Neural progenitor cell (in vitro differentiated cells): ENCODE results near the gene NME9. TPM values are rescaled to one million over a fixed set of nuclear protein-coding genes. Genes with fewer than 3 reads are reported as not detected.
A peak's percentile ranks its signal among the peaks of the same experiment; 100 is the strongest.

Experiments
- DNase-seq: peaks from one replicate; pipeline ENCODE4 v3.0.0-alpha.2; 2016; ENCODE audit warnings: low spot score
- H2AFZ ChIP-seq: fragments of 200-600 bp; sonication (generic); replicated peaks from 2 replicates; pipeline ENCODE4 v1.6.1; 2016; ENCODE audit warnings: antibody characterized with exemption
- H3F3A ChIP-seq: fragments of 200-600 bp; sonication (generic); 2 replicates; pipeline ENCODE4 v1.6.1; 2016; ENCODE audit warnings: antibody characterized with exemption, low read depth
- H3K27ac ChIP-seq: fragments of 200-600 bp; sonication (generic); 2 replicates; pipeline ENCODE4 v1.5.1; 2016; ENCODE audit warnings: mild to moderate bottlenecking
- H3K27me3 ChIP-seq: fragments of 200-600 bp; sonication (generic); 2 replicates; pipeline ENCODE4 v1.6.1; 2016; ENCODE audit warnings: mild to moderate bottlenecking, moderate library complexity
- H3K36me3 ChIP-seq: fragments of 200-600 bp; sonication (generic); 2 replicates; pipeline ENCODE4 v1.5.1; 2016
- H3K4me1 ChIP-seq: fragments of 200-600 bp; sonication (generic); 2 replicates; pipeline ENCODE4 v1.6.1; 2016; ENCODE audit warnings: mixed run types
- H3K4me2 ChIP-seq: fragments of 200-600 bp; sonication (generic); 2 replicates; pipeline ENCODE4 v1.6.1; 2016
- H3K4me3 ChIP-seq: fragments of 200-600 bp; sonication (generic); 2 replicates; pipeline ENCODE4 v1.5.1; 2016
- H3K79me2 ChIP-seq: fragments of 200-600 bp; sonication (generic); 2 replicates; pipeline ENCODE4 v1.6.1; 2016; ENCODE audit warnings: low read depth
- H3K9ac ChIP-seq: fragments of 200-600 bp; sonication (generic); 2 replicates; pipeline ENCODE4 v1.6.1; 2016
- H3K9me3 ChIP-seq: fragments of 200-600 bp; sonication (generic); 2 replicates; pipeline ENCODE4 v1.5.1; 2016; ENCODE audit warnings: low read depth
- H4K20me1 ChIP-seq: fragments of 200-600 bp; sonication (generic); 2 replicates; pipeline ENCODE4 v1.6.1; 2016; ENCODE audit warnings: low read depth
- H3K27ac Mint-ChIP-seq: 3 replicates; pipeline ENCODE4 v1.8.0; 2021; ENCODE audit warnings: mixed read lengths
- H3K27me3 Mint-ChIP-seq: 2 replicates; pipeline ENCODE4 v1.8.0; 2022; ENCODE audit warnings: low read depth, mild to moderate bottlenecking, inconsistent platforms, moderate library complexity, mixed read lengths; ENCODE audit not compliant: insufficient read depth
- H3K36me3 Mint-ChIP-seq: 3 replicates; pipeline ENCODE4 v1.8.0; 2021; ENCODE audit warnings: mixed read lengths
- H3K4me1 Mint-ChIP-seq: 3 replicates; pipeline ENCODE4 v1.8.0; 2021; ENCODE audit warnings: mixed read lengths
- H3K4me3 Mint-ChIP-seq: 3 replicates; pipeline ENCODE4 v1.8.0; 2021; ENCODE audit warnings: mild to moderate bottlenecking, moderate library complexity, mixed read lengths
- H3K9me3 Mint-ChIP-seq: 3 replicates; pipeline ENCODE4 v1.8.0; 2020; ENCODE audit warnings: mixed read lengths
- CTCF ChIP-seq: fragments of 200-600 bp; sonication (generic); IDR thresholded peaks from 2 replicates; pipeline ENCODE4 v1.5.1; 2017; ENCODE audit warnings: antibody characterized with exemption, mild to moderate bottlenecking
- EZH2 ChIP-seq: fragments of 200-600 bp; sonication (generic); IDR thresholded peaks from 2 replicates; pipeline ENCODE4 v1.6.1; 2017; ENCODE audit warnings: antibody characterized with exemption, mild to moderate bottlenecking, moderate library complexity
- EZH2phosphoT487 ChIP-seq: fragments of 200-600 bp; sonication (generic); IDR thresholded peaks from 2 replicates; pipeline ENCODE4 v1.6.1; 2017; ENCODE audit warnings: antibody characterized with exemption
- total RNA-seq: library from RNA; depleted of rRNA; stranded (reverse); fragments of >200 nt; gene quantifications from 2 replicates; pipeline ENCODE4 v1.2.3, GENCODE V29; 2015; ENCODE audit warnings: low replicate concordance

NME9 gene
- total RNA-seq, 1 donor from 2014 or later, result 1.1 TPM

- Mint-ChIP-seq H3K27me3 (peaks cover 3% of the 10 kb centered on the region), H3K9me3 (no peaks in the 10 kb centered on the region), H3K4me3 (no peak overlapping the region), H3K36me3 (peaks cover 14% of the 10 kb centered on the region), H3K27ac (no peak overlapping the region), H3K4me1 (no peaks in the 10 kb centered on the region)
- H3K4me1 ChIP-seq, result no peaks in the 10 kb centered on the region
- H3K9ac ChIP-seq, result no peak overlapping the region
- no peak overlapping the region for H2AFZ ChIP-seq
- no peaks in the 10 kb centered on the region for H4K20me1 ChIP-seq
- H3K27me3 ChIP-seq, result no peaks in the 10 kb centered on the region
- H3K79me2 ChIP-seq, result no peaks in the 10 kb centered on the region
- H3K27ac ChIP-seq, result no peak overlapping the region
- no peaks in the 10 kb centered on the region for H3K9me3 ChIP-seq
- no peak for TF ChIP-seq EZH2phosphoT487
- no peak for DNase-seq
- no peak overlapping the region for H3K4me2 ChIP-seq
- H3K4me3 ChIP-seq, result no peak overlapping the region
- no peaks in the 10 kb centered on the region for H3F3A ChIP-seq
- no peaks in the 10 kb centered on the region for H3K36me3 ChIP-seq
Observed at GRCh38 chr3:138296639-138297038, 33.0 kb downstream of the NME9 start.

GRCh38 chr3:138289701-138290100 is 40.0 kb downstream of the NME9 start:
- TF ChIP-seq CTCF (no peak), EZH2 (no peak), EZH2phosphoT487 (no peak)
- no peaks in the 10 kb centered on the region for H3K9me3 Mint-ChIP-seq
- no peak for DNase-seq
- no peaks in the 10 kb centered on the region for H3K4me1 Mint-ChIP-seq
- no peak overlapping the region for H3K4me2 ChIP-seq
- H4K20me1 ChIP-seq, result no peaks in the 10 kb centered on the region
- no peaks in the 10 kb centered on the region for H3K9me3 ChIP-seq
- H3K9ac ChIP-seq, result no peak overlapping the region
- no peaks in the 10 kb centered on the region for H3K79me2 ChIP-seq
- H3K27ac ChIP-seq, result no peak overlapping the region
- no peak overlapping the region for H2AFZ ChIP-seq
- no peaks in the 10 kb centered on the region for H3K4me1 ChIP-seq
- H3F3A ChIP-seq, result no peaks in the 10 kb centered on the region
- H3K4me3 Mint-ChIP-seq, result no peak overlapping the region
- H3K36me3 Mint-ChIP-seq, result peaks cover 29% of the 10 kb centered on the region
- no peaks in the 10 kb centered on the region for H3K36me3 ChIP-seq
- H3K27me3 Mint-ChIP-seq, result peaks cover 7% of the 10 kb centered on the region
- no peak overlapping the region for H3K27ac Mint-ChIP-seq
- no peak overlapping the region for H3K4me3 ChIP-seq
- H3K27me3 ChIP-seq, result no peaks in the 10 kb centered on the region

- H3K27ac Mint-ChIP-seq, result no peak overlapping the region
- Histone ChIP-seq H3K4me1 (no peaks in the 10 kb centered on the region), H2AFZ (no peak overlapping the region), H3K4me2 (no peak overlapping the region), H3K27ac (no peak overlapping the region), H3F3A (no peaks in the 10 kb centered on the region), H3K27me3 (no peaks in the 10 kb centered on the region), H4K20me1 (no peaks in the 10 kb centered on the region), H3K9ac (no peak overlapping the region), H3K4me3 (no peak overlapping the region), H3K9me3 (no peaks in the 10 kb centered on the region), H3K79me2 (no peaks in the 10 kb centered on the region), H3K36me3 (no peaks in the 10 kb centered on the region)
- DNase-seq, result no peak
- H3K4me3 Mint-ChIP-seq, result no peak overlapping the region
- H3K9me3 Mint-ChIP-seq, result no peaks in the 10 kb centered on the region
- peaks cover 29% of the 10 kb centered on the region for H3K36me3 Mint-ChIP-seq
- peaks cover 7% of the 10 kb centered on the region for H3K27me3 Mint-ChIP-seq
- H3K4me1 Mint-ChIP-seq, result no peaks in the 10 kb centered on the region
- TF ChIP-seq EZH2phosphoT487 (no peak), EZH2 (no peak), CTCF (no peak)
Observed at GRCh38 chr3:138289260-138289659, 40.4 kb downstream of the NME9 start.

- no peaks in the 10 kb centered on the region for H3K9me3 ChIP-seq
- no peak for DNase-seq
- H3K9ac ChIP-seq, result no peak overlapping the region
- Mint-ChIP-seq H3K36me3 (peaks cover 19% of the 10 kb centered on the region), H3K27me3 (peaks cover 3% of the 10 kb centered on the region), H3K4me3 (no peak overlapping the region), H3K27ac (no peak overlapping the region), H3K4me1 (no peaks in the 10 kb centered on the region), H3K9me3 (no peaks in the 10 kb centered on the region)
- H3K4me1 ChIP-seq, result no peaks in the 10 kb centered on the region
- no peak overlapping the region for H2AFZ ChIP-seq
- H3K36me3 ChIP-seq, result no peaks in the 10 kb centered on the region
- no peak overlapping the region for H3K4me2 ChIP-seq
- H3K79me2 ChIP-seq, result no peaks in the 10 kb centered on the region
- no peaks in the 10 kb centered on the region for H4K20me1 ChIP-seq
- no peaks in the 10 kb centered on the region for H3K27me3 ChIP-seq
- H3K4me3 ChIP-seq, result no peak overlapping the region
- H3K27ac ChIP-seq, result no peak overlapping the region
- TF ChIP-seq EZH2 (no peak), CTCF (peak; percentile 15), EZH2phosphoT487 (no peak)
- H3F3A ChIP-seq, result no peaks in the 10 kb centered on the region
Observed at GRCh38 chr3:138284957-138285477, 44.6 kb downstream of the NME9 start.
